SW 1271 (cell line): ENCODE results near the gene WSB1.
"Not testable (repeated sequence)": the region's sequence is repeated elsewhere in the genome, so short reads cannot be mapped to it uniquely, and the experiment has no call there.

Experiments used
- DNase-seq, 2 experiments: peaks; one replicate each; lab custom pipeline; 2025; lab: John Stamatoyannopoulos, UW

Gene WSB1

DNA sequence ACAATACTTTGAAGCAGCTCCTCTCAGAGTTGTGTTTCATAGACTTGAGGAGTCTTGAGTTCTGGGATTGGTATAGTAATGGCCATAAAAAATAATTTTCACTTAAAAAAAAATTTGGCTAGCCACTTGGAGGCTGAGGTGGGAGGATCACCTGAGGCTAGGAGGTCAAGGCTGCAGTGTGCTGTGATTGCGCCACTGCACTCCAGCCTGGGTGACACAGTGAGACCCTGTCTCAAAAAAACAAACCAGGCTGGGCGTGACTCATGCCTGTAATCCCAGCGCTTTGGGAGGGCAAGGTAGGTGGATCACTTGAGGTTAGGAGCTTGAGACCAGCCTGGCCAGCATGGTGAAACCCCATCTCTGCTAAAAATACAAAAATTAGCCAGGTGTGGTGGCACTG lies 14.8 kb upstream of the WSB1 start:
- DNase-seq, result not testable (repeated sequence)

DNA sequence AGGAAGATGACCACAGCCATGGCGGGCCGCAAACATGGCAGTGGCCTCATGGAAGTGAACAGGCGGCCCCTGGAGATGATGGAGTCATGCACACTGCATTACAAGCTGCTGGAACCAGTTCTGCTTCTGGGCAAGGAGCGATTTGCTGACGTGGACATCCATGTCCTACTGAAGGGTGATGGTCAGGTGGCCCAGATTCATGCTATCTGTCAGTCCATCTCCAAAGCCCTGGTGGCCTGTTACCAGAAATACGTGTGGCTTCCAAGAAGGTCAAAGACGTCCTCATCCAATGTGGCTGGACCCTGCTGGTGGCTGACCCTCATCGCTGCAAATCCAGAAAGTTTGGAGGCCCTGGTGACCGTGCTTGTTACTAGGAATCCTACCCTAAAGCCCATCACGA lies 13.4 kb upstream of the WSB1 start:
- DNase-seq, result no peak

- no peak for DNase-seq
These were observed 12.5 kb upstream of the WSB1 start for GRCh38 chr17:27281438-27281837.

DNA sequence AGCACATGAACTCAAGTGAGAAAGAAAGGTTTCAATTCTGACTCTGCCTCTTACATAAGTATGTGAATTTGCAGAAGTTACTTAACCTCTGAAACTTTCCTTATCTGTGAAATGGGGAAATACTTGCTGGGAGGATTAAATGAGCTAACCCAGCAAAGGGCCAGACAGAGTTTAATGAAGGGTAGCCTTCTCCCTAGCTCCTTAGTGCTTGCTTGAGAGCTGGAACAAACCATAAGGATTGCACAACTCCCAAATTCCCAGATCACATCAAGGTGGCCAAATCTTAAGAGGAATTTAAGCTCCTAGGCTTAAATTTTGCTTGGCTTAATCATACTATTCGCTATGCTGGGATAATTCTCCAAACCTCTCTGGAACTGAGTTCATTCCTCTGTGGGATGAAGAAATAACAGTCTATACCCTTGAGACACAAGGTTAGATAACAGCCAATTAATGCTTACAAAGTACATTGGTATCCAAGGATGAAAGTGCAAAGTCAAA lies 11.8 kb upstream of the WSB1 start:
- DNase-seq, result no peak

DNA sequence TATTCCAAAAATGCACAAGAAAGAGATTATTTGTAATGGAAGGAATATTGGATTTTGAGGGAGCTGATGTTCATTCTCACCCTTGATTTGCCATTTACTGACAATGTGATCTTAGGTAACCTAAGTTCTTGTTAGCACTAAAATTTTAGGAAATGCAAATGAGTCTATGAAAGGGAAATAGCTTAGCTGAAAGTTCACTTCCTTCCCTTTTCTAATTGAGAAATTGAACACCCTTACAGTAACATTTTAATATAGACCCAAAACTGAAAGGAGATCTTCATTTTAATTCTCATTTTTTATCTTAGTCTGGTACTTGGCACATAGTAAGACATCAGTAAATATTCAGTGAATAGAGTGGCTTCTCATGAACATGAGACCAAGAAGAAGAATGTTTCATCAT lies 10.9 kb upstream of the WSB1 start:
- no peak for DNase-seq

DNA sequence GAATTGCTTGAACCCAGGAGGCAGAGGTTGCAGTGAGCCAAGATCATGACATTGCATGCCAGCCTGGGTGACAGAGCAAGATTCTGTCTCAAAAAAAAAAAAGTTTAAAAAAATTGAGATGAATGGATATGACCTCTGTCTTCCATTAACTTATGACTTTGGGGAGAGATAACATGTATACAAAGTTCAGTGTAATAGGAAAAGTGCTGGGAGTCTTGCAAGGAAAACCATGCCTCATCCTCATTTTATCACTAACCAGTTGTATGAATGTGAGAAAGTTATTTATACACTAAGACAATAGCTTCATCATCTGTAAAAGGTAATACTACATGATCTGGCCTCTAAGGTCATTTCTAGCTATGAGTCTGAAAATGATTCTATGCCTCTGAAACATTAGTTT lies 10.2 kb upstream of the WSB1 start:
- DNase-seq, result no peak

DNA sequence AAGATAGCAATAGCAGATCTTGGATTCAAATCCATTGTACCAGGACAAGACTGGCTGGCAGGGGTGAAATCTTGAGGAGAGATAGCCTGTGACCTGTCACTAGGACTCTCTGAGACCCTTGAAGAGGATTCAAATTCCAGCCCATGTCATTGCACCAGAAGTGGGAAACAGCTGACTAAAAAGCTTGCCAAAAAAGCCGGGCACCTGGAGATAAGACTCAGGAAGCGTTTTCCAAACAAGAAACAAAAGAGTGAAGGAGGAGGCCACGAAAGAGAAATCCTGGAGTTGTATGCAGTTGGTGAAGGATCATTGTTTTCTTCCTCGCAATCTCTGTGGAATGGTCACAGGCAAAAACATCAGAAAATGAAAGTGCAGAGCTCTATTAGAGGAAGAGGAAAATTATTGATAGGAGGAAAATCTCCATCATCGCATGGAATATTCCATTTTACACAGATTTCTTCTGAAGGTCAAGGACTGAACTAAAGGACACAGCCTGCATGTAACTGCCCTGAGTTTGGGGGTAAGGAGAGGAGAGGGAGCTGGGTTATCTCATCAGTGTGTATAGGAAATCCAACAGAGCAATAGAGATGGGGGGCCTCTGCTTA lies 9.0 kb upstream of the WSB1 start:
- DNase-seq, result no peak

- no peak for DNase-seq
These were observed 8.4 kb upstream of the WSB1 start for GRCh38 chr17:27285516-27285915.

DNA sequence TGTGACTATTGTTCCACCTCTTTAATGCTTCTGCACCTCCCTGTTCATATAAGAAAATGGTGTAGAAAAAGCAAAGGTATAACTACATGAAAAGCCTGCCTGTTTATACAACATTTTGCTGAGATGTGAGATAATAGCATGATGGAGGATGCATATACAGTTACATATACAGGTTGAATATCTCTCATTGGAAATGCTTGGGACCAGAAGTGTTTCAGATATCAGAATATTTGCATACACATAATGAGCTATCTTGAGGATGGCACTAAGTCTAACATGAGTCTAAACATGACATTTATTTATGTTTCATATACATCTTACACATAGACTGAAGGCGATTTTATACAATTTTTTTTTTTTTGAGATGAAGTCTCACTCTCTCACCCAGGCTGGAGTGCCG lies 5.7 kb upstream of the WSB1 start:
- DNase-seq, result no peak

GRCh38 chr17:27289856-27290255 lies 4.1 kb upstream of the WSB1 start:
- DNase-seq, result no peak

DNA sequence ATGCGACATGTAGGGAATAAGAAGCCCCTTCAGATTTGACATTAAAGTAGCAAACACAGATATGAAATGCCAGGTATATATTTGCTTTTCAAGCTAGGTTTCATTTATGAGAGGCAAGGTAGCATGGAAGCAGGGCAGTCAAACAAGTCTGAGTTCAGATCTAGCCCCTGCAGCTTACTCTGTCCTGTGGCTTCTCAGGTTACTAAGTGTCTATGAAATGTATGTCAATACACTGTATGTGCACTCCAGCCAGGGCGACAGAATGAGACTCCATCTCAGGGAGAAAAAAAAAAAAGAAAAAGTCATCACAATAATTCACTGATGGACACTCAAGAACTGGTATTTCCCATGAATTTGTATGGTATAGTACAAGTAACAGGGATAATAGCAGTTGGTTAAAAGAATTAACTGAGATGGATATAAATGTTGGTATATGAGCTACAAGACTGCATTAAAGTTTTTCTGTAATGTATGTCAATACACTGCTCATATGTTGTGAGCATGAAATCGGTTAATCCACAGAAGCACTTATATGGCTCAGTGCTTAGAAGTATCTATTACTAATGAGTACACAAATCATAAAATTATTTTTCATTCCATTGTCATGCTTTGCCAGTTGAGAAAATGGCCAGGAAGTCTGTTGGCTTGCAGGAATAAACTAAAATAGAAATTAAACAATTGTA lies 2.9 kb upstream of the WSB1 start:
- no peak for DNase-seq

DNA sequence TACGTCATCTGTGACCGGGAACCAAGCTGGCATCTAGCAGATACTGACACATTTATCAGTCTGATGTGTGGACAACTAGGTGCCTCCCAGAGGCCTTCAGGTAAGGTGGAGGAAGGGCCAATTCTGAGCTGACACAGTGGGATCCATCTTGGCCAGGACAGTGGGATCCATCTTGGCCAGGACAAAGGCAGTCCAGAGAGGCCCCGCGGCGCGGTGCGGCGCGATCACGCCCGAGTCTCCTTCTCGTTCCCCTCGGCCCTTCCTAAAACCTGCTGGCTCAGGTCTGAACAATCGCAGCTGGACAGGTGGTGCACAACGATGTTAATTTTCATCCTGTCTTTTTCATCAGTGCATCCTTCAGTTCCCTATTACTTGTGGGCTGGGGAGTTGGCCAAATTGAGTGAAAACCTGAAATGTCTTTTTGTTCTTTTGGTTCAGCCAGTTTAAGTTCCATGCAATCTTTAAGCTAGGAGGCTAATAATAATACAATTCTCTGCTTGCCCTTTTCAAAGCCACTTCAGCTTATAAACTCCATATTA lies 486 bp upstream of the WSB1 start:
- DNase-seq, result no peak

- peak; percentile 69 to 93 for DNase-seq
These were observed 1.0 kb downstream of the WSB1 start for GRCh38 chr17:27294689-27295630.

DNA sequence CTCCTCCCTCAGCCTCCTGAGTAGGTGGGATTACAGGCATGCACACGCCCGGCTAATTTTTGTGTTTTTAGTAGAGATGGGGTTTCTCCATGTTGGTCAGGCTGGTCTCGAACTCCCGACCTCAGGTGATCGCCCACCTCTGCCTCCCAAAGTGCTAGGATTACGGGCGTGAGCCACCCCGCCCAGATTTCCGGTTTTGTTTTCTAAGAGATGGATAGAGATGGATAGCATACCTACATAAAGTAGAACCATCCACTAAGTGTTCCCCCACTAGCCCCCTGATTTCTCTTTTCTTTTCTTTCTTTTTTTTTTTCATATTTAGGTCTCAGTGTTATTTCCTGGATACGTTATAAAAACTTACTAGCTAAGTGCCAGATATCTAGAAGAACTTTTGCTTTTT lies 2.0 kb downstream of the WSB1 start:
- DNase-seq, result peak in 1 of 2 experiments; percentile 23

DNA sequence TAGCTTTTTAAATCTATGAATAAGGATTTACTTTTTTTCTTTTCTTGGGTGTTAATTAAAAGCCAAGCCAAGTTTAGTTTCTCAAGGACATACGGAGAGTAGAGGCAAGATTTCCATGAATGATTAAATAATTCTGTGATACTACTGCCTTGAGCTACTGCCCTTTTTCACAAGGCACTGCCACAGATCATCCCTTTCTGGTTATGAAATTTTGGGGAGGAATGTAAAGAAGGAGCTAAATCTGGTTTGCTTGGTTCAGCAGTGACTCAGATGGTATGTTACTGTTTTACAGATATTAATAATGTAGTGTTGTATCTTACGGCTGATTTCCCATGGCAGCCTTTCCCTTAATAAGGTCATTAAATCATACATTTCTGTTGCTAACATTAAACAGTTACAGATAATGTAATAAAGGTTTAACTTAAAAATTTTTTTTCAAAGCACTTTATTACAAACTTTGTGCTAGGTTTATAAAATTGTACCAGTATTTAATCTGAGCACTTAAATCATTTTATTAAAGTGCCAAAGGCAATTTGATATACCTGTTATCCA lies 2.6 kb downstream of the WSB1 start:
- DNase-seq, result no peak

GRCh38 chr17:27299384-27300049 lies 5.6 kb downstream of the WSB1 start:
- no peak for DNase-seq

DNA sequence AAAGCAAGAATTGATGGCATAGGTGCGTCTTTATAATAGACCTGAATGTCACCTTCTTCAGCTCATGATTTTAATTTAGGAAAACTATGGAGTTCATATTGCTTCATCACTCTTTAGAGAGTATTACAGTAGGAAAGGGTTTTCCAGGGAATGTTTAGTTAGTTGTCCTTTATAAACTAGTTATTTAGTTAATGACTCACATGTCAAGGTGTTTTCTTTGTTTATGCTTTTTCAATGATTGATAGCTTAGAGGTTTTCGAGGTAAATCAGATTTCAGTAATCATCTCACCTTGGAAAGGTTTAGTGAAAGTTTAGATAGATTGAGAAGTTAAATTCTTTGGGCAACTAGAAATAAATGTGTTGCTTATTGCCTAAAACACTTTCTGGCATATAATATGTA lies 9.8 kb downstream of the WSB1 start:
- DNase-seq, result no peak

DNA sequence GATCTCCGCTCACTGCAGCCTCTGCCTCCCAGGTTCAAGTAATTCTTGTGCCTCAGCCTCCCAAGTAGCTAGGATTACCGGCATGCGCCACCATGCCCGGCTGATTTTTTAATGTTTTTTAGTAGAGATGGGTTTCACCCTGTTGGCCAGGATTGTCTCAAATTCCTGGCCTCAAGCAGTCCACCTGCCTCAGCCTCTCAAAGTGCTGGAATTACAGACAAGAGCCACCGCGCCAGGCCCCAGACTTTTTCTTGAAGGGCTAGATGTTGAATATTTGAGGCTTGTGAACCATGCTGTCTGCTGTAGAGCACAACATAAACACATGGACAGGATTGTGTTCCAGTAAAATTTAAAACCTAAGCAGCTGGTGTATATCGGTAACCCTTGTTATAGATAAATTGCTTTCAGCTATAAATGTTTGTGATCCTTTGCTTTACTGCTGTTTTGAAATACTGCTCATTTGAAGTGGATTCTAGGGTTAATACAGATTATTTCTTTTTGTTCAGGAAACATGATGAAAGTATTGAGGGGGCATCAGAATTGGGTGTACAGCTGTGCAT lies 12.4 kb downstream of the WSB1 start:
- DNase-seq, result no peak

GRCh38 chr17:27310565-27311110 lies 16.7 kb downstream of the WSB1 start:
- DNase-seq, result no peak

DNA sequence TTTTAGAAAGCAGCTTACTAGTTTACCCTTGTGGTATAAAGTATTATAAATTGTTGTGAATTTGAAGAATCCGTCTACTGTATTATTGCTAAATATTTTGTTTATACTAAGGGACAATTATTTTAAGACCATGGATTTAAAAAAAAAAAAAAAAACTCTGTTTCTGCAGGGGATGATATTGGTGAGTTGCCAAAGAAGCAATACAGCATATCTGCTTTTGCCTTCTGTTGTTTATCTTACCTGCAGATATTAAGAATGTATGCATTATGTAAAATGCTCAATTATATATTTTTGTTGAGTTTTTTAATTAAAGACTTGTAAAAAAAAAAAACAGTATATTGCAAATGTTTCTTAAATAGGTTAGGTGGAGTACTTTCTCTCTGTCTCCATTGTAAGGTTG lies 19.4 kb downstream of the WSB1 start:
- DNase-seq, result no peak

GRCh38 chr17:27315322-27315721 lies 21.4 kb downstream of the WSB1 start:
- no peak for DNase-seq
